GM12878 (cell line): Measurements from ENCODE around the gene CDK2. TPM values are rescaled to one million over a fixed set of nuclear protein-coding genes. Genes with fewer than 3 reads are reported as not detected.
A peak's percentile ranks its signal among the peaks of the same experiment; 100 is the strongest.

Experiments
- RAD21 ChIP-seq: IDR thresholded peaks from 2 replicates; pipeline ENCODE4 v1.6.1; 2011; ENCODE audit warnings: mild to moderate bottlenecking, low read depth, low read length, moderate library complexity; ENCODE audit not compliant: insufficient read depth
- SMC3 ChIP-seq: IDR thresholded peaks from 2 replicates; pipeline ENCODE4 v1.6.1; 2011; ENCODE audit warnings: low read length, improper control_type of control experiment, borderline replicate concordance
- TARDBP ChIP-seq: IDR thresholded peaks from 2 replicates; pipeline ENCODE4 v1.6.1; 2016; ENCODE audit warnings: borderline replicate concordance
- ZNF592 ChIP-seq: fragments of 450-650 bp; IDR thresholded peaks from 2 replicates; pipeline ENCODE4 v1.6.1; 2017; ENCODE audit warnings: mild to moderate bottlenecking, moderate library complexity
- polyA plus RNA-seq, 11 experiments: library from polyadenylated mRNA; depleted of rRNA in 4 of 11; unstranded in 6 of 11; stranded (reverse) in 5 of 11; fragments of >200 nt; fragmentation: Nextera tagmentation in 4 of 11; fragmentation: Illumina TruSeq in 1 of 11; extraction: Ambion mirVana in 4 of 11; extraction: Trizol in 1 of 11; gene quantifications; 1 replicate in 1 of 11; 2 replicates in 10 of 11; pipeline versions ENCODE4 v1.2.1 to v1.2.3, GENCODE V29; 2011 to 2016; ENCODE audit warnings: inconsistent platforms in 2 of 11, missing spikeins in 2 of 11, low read depth in 1 of 11
- total RNA-seq, 4 experiments: library from RNA; depleted of rRNA in 3 of 4; stranded (reverse); fragments of >200 nt in 3 of 4; fragmentation: Illumina TruSeq in 1 of 4; extraction: Trizol in 1 of 4; gene quantifications; 2 replicates each; pipeline versions ENCODE4 v1.2.1 to v1.2.3, GENCODE V29; 2013 to 2021
- TF ChIP-seq, protein P1 (sequence below): fragments of 450-650 bp; IDR thresholded peaks from 2 replicates; pipeline ENCODE4 v1.6.1; 2016; ENCODE audit warnings: mild to moderate bottlenecking
- TF ChIP-seq, protein P2 (sequence below): IDR thresholded peaks from 2 replicates; pipeline ENCODE4 v1.6.1; 2012; ENCODE audit warnings: low read length, inconsistent platforms
- TF ChIP-seq, protein P3 (sequence below): IDR thresholded peaks from 2 replicates; pipeline ENCODE4 v1.6.1; 2011; ENCODE audit warnings: low read depth, low read length, improper control_type of control experiment, borderline replicate concordance
- TF ChIP-seq, protein P4 (sequence below): IDR thresholded peaks from 2 replicates; pipeline ENCODE4 v1.6.1; 2012; ENCODE audit warnings: improper control_type of control experiment, low read depth, low read length; ENCODE audit not compliant: insufficient replicate concordance

Gene CDK2
- total and polyA plus RNA-seq, 10 of the 15 experiments (the other 5 are each of a cell fraction or from before 2014, with no cell fraction given): 13.1 to 138 (median 82.2) TPM

- TF ChIP-seq SMC3 (peak; percentile 64; the same call in 1 of the 2 replicates), ZNF592 (no peak), RAD21 (peak; percentile 89), TARDBP (no peak)
- TF ChIP-seq, protein P1, sequence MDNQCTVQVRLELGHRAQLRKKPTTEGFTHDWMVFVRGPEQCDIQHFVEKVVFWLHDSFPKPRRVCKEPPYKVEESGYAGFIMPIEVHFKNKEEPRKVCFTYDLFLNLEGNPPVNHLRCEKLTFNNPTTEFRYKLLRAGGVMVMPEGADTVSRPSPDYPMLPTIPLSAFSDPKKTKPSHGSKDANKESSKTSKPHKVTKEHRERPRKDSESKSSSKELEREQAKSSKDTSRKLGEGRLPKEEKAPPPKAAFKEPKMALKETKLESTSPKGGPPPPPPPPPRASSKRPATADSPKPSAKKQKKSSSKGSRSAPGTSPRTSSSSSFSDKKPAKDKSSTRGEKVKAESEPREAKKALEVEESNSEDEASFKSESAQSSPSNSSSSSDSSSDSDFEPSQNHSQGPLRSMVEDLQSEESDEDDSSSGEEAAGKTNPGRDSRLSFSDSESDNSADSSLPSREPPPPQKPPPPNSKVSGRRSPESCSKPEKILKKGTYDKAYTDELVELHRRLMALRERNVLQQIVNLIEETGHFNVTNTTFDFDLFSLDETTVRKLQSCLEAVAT: peak; percentile 74
- TF ChIP-seq, protein P2, sequence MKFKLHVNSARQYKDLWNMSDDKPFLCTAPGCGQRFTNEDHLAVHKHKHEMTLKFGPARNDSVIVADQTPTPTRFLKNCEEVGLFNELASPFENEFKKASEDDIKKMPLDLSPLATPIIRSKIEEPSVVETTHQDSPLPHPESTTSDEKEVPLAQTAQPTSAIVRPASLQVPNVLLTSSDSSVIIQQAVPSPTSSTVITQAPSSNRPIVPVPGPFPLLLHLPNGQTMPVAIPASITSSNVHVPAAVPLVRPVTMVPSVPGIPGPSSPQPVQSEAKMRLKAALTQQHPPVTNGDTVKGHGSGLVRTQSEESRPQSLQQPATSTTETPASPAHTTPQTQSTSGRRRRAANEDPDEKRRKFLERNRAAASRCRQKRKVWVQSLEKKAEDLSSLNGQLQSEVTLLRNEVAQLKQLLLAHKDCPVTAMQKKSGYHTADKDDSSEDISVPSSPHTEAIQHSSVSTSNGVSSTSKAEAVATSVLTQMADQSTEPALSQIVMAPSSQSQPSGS: no peak
- TF ChIP-seq, protein P3, sequence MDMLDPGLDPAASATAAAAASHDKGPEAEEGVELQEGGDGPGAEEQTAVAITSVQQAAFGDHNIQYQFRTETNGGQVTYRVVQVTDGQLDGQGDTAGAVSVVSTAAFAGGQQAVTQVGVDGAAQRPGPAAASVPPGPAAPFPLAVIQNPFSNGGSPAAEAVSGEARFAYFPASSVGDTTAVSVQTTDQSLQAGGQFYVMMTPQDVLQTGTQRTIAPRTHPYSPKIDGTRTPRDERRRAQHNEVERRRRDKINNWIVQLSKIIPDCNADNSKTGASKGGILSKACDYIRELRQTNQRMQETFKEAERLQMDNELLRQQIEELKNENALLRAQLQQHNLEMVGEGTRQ: no peak
- TF ChIP-seq, protein P4, sequence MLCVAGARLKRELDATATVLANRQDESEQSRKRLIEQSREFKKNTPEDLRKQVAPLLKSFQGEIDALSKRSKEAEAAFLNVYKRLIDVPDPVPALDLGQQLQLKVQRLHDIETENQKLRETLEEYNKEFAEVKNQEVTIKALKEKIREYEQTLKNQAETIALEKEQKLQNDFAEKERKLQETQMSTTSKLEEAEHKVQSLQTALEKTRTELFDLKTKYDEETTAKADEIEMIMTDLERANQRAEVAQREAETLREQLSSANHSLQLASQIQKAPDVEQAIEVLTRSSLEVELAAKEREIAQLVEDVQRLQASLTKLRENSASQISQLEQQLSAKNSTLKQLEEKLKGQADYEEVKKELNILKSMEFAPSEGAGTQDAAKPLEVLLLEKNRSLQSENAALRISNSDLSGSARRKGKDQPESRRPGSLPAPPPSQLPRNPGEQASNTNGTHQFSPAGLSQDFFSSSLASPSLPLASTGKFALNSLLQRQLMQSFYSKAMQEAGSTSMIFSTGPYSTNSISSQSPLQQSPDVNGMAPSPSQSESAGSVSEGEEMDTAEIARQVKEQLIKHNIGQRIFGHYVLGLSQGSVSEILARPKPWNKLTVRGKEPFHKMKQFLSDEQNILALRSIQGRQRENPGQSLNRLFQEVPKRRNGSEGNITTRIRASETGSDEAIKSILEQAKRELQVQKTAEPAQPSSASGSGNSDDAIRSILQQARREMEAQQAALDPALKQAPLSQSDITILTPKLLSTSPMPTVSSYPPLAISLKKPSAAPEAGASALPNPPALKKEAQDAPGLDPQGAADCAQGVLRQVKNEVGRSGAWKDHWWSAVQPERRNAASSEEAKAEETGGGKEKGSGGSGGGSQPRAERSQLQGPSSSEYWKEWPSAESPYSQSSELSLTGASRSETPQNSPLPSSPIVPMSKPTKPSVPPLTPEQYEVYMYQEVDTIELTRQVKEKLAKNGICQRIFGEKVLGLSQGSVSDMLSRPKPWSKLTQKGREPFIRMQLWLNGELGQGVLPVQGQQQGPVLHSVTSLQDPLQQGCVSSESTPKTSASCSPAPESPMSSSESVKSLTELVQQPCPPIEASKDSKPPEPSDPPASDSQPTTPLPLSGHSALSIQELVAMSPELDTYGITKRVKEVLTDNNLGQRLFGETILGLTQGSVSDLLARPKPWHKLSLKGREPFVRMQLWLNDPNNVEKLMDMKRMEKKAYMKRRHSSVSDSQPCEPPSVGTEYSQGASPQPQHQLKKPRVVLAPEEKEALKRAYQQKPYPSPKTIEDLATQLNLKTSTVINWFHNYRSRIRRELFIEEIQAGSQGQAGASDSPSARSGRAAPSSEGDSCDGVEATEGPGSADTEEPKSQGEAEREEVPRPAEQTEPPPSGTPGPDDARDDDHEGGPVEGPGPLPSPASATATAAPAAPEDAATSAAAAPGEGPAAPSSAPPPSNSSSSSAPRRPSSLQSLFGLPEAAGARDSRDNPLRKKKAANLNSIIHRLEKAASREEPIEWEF: peak; percentile 27
These were observed 29.6 kb downstream of the CDK2 start (continued) for GRCh38 chr12:55996201-55996714.
